Myocyte (in vitro differentiated cells): ENCODE results near the gene SPINK6. TPM values are rescaled to one million over a fixed set of nuclear protein-coding genes. Genes with fewer than 3 reads are reported as not detected.
A peak's percentile ranks its signal among the peaks of the same experiment; 100 is the strongest.

Experiments
- DNase-seq: peaks from one replicate; pipeline ENCODE4 v3.0.0-alpha.2; 2012; ENCODE audit warnings: low read depth
- polyA plus RNA-seq: library from polyadenylated mRNA; unstranded; fragments of >200 nt; gene quantifications from one replicate; pipeline ENCODE4 v1.2.1, GENCODE V29; 2012; ENCODE audit warnings: missing spikeins
- total RNA-seq: library from RNA; depleted of rRNA; stranded (reverse); fragments of >200 nt; gene quantifications from 2 replicates; pipeline ENCODE4 v1.2.3, GENCODE V29; 2014

Gene SPINK6, protein sequence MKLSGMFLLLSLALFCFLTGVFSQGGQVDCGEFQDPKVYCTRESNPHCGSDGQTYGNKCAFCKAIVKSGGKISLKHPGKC
- not detected in 2 replicates for total RNA-seq
- not detected for polyA plus RNA-seq

DNA sequence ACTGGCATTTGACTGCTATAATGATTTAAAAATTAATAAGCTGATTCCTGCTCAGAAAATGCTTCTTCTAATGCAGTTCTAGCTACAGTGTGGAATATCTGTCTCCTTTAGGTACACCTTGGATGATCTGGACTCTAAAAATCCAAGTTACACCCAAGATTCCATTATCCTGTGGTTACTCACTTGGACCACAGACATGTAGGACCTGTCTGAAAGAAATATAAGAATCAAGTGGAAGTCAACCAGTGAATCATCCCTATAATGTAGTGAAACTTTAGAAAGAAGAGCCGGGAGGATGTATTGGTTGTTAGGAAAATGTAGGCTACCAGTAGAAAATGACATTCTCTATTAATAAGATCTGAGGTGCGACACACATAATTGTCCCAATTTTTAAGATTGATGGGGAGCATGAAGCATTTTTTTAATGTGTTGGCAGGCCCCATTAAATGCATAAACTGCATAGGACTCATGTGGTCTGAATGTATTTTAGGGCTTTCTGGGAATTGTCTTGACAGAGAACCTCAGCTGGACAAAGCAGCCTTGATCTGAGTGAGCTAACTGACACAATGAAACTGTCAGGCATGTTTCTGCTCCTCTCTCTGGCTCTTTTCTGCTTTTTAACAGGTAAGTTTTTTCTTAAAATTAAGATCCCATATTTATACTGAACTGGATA, at the start of gene SPINK6:
Gene SPINK6, plus strand, starts transcription at position 512 of the 673 bp plus-strand sequence. Its CDS starts 55 bp downstream, at position 567.
- no peak for DNase-seq

DNA sequence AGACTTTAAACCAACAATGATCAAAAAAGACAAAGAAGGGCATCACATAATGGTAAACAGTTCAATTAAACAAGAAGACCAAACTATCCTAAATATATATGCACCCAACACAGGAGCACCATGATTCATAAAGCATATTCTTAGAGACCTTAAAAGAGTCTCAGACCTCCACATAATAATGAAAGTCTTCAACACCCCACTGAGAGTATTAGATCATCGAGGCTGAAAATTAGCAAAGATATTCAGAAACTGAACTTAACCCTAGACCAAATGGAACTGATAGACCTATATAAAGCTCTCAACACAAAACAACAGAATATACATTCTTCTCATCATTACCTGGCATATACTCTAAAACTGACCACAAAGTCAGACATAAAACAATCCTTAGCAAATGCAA, 46.2 kb upstream of the SPINK6 start:
- no peak for DNase-seq

DNA sequence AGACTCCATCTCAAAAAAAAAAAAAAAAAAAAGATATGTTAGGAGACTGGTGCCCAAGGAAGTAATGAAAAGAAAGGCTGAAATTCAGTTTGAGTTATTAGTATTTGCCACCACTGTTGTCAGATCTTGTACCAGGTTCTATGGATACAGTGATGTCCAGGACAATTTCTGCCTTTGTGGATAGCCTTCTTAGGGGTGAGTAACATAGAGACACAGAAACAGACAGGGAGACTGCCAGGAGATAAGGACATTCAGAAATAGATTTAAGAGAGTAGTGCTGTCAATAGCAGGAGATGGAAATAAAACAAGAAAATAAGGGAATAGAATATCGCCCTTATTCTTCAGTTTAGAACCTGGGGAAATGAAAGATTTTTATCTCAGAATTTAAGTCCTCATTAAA, 40.8 kb upstream of the SPINK6 start:
- no peak for DNase-seq

DNA sequence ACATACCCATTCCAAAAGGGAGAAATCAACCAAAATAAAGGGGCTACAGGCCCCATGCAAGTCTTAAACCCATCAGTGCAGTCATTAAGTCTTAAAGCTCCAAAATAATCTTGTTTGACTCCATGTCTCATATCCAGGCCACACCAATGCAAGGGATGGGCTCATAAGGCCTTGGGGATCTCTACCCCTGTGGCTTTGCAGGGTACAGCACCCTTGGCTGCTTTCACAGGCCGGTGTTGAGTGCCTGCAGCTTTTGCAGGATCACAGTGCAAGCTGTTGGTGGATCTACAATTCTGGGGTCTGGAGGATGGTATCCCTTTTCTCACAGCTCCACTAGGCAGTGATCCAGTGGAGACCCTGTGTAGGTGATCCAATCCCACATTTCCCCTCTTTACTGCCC, 39.5 kb upstream of the SPINK6 start:
- no peak for DNase-seq

DNA sequence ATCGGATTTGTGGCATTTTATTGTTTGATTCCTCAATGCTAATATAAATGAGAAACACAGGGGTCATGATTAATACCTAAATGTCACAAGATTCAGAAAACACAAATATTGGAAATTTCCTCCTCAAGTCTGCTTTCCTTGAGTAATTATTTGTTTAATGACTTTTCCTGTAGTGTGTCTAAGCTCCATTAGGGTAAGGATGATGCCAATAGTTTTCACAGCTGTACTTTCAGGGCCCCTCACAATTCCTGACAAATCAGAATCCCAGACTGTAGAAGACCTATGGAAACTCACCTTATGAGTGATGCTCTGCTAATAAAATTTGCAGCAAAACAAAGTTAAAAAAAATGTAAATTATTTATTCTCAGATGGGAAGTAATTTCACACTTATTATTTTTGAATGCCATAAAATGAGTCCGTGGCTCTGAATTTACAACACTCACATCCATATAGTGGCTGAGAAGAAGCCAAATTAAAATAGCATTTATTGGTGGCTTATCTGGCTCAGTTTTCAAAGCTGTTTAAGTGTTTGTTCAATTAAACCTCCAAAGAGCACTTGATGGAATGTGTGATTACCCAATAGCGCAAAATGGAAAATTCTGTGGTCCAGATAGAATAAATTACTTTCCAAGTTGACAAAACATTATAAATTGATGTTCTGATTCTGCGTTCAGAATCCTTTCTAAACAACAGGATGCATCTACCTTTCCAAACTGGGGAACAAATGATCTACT, 36.1 kb upstream of the SPINK6 start:
- no peak for DNase-seq

DNA sequence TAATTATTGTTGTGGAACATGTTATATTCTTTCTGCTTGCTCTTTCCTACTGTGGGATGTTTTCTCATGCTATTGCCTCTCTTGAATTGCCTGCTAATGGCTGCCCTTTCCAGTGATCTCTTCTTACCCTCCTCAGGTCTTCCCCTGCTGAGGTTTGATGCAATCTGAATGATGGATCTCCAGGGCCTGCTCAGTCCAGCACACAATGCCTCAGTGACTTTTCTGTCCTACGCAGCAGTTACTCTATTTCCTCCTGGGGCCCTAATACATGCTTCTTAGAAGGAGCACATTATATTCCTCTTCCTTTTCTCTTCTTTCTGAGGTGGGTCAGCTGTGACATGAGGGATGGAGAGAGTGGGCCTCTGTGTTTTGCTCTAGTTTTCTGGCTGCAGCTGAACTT, 34.6 kb upstream of the SPINK6 start, which contains the start of gene SPINK14:
Gene SPINK14, plus strand, starts transcription at position 301 of the 400 bp plus-strand sequence. CDS start 1,187 bp downstream, outside the sequence.
- DNase-seq: no peak

DNA sequence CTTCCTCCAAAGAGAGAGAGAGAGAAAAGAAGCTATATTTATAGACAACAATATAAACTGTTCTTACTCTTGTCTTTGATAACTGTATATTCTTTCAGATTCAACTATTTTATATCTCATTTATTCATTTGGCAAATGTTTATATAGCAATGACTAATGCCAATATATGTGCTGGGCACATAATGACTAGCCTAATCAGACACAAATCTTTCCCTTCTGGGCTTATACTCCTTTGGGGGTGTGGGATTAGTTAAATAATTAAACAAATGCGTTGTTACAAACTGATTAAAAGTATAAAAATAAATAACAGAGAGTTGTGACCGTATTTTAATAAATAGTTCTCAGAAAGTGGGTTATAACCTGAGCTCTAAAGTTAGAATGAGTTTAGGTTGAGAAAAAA, 30.5 kb upstream of the SPINK6 start:
- no peak for DNase-seq

DNA sequence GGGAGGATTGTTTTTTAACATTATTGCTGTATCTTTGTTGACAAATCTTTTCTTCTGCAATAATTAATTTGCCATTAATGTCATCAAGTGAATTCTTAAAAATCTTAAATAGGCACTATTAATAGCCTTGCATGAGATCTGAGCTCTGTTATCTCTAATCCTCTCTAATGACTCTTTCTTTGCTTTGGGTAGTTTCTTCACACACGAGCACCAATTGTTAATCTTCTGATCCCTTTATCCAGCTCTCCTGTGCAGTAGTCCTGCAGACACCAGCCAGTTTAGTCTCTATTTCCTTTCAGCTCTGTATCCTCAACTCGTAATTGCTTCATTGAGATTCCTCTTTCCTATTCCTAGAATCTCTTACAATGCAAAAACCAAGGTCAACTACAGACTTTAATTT, 26.4 kb upstream of the SPINK6 start:
- DNase-seq: no peak

DNA sequence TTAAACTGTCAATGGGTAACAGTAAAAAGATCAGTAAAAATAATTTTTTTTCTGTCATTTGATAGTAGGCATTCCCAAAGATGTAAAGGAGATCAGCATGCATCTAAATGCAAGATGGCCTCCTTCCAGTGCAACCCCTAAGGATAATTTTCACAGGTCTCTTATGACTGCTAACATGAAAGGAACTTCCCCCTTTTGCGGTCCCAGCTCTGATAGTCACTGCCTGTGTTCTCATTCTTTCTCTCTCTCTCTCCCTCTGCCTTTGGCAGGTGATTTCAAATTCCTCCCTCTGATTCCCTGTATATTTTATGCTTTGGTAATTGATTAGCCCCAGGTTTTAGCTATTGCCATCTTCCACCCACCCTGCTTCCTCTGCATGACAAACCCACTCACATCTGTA, 25.6 kb upstream of the SPINK6 start:
- no peak for DNase-seq

DNA sequence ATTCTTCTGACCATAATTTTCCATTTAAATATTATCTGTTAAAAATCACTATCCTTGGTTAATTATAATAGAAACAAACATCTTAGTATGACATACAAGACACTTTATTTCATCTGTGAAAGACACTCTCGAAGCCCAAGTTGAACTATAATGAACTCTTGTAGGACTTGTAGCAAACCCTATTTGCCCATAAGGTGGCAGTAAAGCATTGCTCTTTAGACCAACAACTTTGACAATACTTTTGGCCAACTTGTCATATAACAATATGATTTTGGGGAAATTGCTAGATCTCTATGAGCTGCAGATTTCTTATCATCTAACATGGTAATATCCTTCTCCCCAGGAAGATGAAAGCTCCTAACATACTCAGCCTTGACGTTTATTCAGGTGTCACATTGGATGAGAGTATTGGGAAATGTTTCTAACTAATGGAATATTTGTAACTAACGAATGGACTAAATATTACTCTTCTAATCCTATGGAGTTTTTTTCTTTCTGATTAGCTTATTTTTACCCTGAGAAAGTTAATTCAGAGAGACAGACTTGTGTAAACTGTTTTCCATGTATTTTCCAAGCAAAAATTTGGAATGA, 23.5 kb upstream of the SPINK6 start:
- DNase-seq: peak; percentile 58

DNA sequence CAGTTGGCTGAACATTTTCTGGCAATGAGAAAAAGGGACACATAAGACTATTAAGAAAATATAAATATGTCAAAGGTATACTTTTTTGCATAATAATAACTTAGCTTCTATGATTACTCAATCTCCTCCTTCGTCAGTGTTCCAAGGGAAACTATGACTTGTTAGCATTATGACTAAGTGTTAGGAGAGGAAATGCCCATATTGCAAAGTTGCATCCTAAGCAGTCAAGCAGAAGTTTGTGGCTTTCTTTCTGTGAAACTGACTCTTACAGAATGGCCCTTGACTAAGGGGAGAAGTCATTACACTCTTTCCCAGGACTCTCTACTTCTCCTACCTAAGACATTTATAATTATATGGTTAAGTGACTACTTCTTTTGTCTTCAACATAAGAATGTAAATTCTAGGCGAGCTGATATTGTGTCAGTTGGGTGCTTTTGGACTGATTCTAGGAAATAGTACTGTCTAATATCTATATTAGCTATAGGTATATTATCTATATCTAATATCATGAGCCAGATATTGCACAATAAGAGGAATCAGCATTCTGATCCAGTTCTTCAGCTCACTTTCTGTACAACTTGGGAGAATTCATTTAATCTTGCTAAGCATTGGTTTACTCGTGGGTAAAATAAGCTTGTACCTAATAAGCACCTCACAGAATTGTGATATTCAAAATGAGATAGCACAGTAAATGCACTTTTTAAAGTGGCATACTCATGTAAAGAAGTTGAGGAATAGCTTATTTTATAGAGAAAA, 16.4 kb upstream of the SPINK6 start:
- no peak for DNase-seq

DNA sequence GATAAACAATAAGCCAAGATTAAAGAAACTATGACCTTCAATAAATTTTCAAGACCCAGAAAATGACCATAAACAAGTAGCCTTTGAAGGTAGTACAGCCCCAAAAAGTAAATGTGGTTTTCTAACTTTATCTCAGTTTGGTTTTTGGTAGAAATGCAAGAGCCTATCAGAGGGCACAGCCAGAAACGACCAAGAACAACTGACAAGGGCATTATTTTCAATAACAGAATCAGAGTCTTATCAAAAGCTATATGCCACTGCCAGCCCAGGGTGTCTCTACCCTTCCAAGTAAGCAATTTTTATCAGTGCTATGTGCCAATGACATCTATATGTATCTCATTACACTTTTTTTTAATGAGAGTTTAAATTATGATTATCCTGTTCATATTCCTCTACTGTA, 11.8 kb upstream of the SPINK6 start:
- DNase-seq: no peak

DNA sequence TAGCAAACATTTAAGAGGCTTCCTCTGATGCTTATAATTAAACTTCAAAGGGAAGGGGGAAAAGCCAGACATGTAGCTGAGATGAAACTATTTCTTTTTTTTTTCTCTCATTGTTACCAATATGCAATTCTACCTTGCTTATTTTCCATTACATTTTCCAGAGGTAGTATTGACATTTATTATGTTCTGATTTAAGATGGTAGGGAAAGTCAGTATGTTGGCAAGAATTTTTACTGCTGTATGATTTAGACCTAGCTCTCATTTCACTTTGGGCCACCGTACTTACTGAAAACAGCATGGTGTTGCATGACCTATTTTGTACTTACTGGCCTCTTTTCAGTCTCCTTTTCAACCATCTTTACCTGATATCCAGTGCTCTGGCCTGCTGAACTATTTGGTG, 9.6 kb upstream of the SPINK6 start:
- no peak for DNase-seq

DNA sequence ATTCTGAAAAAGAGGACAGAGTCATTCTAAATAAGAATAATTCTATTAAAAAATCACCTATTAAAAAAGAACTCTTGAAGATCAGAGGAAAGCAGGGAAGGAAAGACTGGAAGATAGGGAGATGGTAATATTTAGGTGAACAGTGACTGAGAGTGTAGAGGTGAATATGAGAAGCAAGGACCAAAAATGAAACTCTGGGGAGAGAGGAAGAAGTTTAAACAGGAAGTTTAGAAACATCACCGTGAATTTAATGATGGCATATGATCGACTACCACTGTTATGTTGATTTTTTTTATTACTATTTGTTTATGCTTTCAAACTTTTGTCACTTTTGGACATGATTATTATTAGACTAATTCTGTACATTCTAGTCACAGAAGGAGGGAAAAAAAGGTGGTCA, 1.7 kb upstream of the SPINK6 start:
- no peak for DNase-seq

DNA sequence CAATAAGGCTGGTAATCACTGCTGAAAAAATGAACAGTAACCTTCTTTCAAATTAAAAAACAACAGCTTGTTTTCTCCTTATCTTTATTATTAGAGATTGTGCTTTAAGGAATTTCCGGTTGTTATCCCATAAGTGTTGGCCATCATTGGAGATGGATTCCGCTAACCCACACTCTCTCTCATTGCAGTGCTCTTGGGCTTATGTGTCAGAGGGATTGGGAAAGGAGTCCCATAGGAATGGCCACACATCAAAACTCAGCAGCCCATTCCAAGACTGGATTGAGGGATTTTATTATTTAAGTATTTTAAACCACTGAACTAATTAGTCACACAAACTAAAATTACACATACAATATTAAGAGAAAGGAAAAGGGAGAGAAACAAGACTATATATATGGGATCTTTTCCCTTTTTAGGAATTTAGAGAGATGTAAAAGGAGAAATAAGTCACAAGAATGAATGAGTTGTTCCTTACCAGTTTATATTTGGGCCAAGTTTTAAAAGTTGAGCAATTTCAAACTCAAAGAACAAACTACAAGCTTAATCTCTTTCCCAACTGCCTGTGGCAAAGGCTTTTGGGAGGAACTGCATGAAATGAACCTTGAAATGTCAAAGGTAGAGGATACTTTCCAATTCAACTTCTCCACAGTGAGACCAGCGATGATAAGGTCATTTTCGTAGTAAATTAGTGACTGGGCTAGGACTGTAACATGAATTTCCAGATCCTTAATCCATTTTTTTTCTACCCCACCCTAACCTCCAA, 2.4 kb downstream of the SPINK6 start:
- no peak for DNase-seq

DNA sequence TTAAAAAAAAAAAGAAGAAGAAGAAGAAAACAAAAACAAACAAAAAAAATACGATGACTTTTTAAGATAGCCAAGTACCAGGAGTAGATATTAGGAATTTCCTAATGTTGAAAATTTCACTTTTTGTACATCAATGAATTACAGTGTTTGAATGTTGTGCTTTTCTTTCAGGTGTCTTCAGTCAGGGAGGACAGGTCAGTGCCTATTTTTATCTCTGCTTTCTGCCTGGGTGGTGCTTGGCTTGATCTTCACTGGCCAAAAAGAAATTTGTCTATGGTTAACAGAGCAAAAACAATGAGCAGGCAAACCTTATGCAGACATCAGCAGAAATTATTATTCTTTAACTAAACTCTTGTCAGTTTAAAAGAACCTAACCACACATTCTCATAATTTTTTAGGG, 3.0 kb downstream of the SPINK6 start:
- DNase-seq: no peak

DNA sequence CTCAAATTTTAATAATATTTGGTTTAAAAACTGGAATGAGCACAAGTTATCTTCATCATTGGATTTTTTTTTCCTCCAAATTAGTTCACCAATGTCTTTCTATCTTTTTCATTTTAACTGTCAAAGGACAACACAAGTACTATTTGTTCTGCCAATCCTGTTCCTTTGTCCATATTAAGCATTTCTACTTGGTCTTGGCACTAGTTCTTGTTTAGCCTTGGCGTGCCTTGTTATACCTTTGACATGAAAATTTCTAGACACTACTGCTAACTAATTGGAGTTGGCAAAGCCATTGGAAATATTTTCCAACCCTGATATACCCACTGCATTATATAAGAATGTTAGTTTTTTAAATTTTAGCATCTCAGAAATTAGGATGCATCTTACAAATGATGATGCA, 3.8 kb downstream of the SPINK6 start:
- DNase-seq: no peak

DNA sequence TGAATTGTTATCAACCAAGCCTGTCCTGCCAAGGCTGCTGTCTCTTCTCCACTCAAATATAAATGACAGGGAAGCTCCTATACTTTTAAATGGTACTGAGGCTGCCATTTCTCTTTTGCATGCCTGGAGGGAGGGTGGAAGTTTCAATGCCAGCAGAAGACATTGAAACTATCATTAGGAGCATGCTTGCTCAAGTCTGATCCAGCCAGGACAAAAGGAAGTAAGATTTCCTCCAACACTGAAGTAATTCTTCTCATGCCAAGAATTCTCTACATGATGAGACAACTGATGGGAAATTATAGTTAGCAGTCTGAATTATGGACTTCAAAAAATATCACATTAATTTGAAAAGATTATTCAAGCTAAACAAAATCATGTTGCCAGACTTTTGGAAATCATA, 5.4 kb downstream of the SPINK6 start:
- DNase-seq: no peak

DNA sequence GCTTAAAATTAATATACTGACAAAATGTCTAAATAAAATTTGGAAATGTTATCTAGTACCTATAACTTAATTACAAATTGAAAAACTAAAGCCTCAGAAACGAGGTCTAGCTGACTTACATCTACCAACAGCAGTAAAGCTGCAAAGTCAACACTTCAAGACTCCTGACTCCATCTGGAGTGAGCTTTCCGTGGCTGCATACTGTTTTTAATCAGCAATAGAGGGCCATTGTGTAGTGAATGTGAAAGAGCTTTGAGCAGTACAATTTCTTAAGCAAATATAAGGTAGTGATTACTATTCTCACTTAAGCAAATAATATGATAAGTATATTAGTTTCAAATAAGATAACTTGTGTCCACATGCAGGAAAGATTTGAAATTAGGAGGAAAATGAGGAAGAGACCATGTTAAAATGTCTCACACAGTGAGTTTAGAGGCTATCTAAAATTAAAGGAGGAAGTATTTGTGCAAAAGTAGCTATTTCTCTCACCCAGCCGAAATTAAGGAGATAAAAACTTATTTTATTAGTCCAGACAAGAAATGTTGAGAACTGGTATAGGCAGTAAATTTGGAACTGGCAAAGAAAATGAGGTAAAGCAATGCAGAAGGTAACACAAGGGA, 6.4 kb downstream of the SPINK6 start:
- DNase-seq: no peak

DNA sequence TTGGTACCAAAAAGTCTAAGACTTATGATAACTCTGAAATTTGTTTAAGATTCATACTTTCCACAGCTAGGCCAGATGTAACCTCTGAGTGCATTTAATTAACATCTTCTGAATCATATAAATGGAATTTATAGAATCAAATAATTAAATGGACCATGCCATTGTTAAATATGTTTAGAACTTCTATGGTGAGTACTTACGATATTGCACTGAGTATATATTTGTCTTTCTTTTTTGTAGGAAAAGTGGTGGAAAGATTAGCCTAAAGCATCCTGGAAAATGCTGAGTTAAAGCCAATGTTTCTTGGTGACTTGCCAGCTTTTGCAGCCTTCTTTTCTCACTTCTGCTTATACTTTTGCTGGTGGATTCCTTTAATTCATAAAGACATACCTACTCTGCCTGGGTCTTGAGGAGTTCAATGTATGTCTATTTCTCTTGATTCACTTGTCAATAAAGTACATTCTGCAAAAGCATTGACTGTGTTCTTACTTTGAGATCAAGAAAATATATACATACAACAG, 11.9 kb downstream of the SPINK6 start:
- no peak for DNase-seq
